H1 (cell line): ENCODE measurements around the gene OPALIN. TPM values are rescaled to one million over a fixed set of nuclear protein-coding genes. Genes with fewer than 3 reads are reported as not detected.

ENCODE experiments used
- CTCF ChIA-PET: fragments of 300-600 bp; sonication (Branson Sonifier 250); formaldehyde crosslinking; loops from one replicate; lab custom pipeline; 2021; ENCODE audit not compliant: partially characterized antibody; lab: Charles Lee
- POLR2A ChIA-PET: fragments of 300-600 bp; sonication (Branson Sonifier 250); formaldehyde crosslinking; loops from one replicate; lab custom pipeline; 2021; ENCODE audit warnings: inconsistent platforms; ENCODE audit not compliant: partially characterized antibody; lab: Charles Lee
- DNase-seq, 2 experiments: peaks; one replicate each; pipeline versions ENCODE4 v3.0.0 to v3.0.0-alpha.2; 2010 to 2022; ENCODE audit warnings: low spot score in 2 of 2, low read depth in 1 of 2, mixed read lengths in 1 of 2
- FAIRE-seq: peaks from 2 replicates; lab custom pipeline; 2011; peaks lifted over from hg19 to GRCh38; lab: Jason Lieb, UNC
- H2AFZ ChIP-seq: 2 replicates; pipeline ENCODE4 v1.8.1; 2012; ENCODE audit warnings: low read length, inconsistent platforms
- H2AK5ac ChIP-seq: 2 replicates; pipeline ENCODE4 v1.6.1; 2013; ENCODE audit warnings: low read depth, low read length
- H2BK120ac ChIP-seq: replicated peaks from 2 replicates; pipeline ENCODE3; 2013; ENCODE audit warnings: low read depth, low read length, inconsistent platforms
- H2BK12ac ChIP-seq: 2 replicates; pipeline ENCODE4 v1.6.1; 2013; ENCODE audit warnings: low read depth, low read length
- H2BK15ac ChIP-seq: 2 replicates; pipeline ENCODE4 v1.6.1; 2013; ENCODE audit warnings: low read length
- H2BK20ac ChIP-seq: 2 replicates; pipeline ENCODE4 v1.6.1; 2013; ENCODE audit warnings: low read length
- H2BK5ac ChIP-seq: 2 replicates; pipeline ENCODE4 v1.6.1; 2013; ENCODE audit warnings: low read depth, low read length
- H3K14ac ChIP-seq: 2 replicates; pipeline ENCODE4 v1.6.1; 2013; ENCODE audit warnings: inconsistent platforms; ENCODE audit not compliant: insufficient read length
- H3K18ac ChIP-seq: 2 replicates; pipeline ENCODE4 v1.6.1; 2013; ENCODE audit warnings: low read length; ENCODE audit errors: extremely low read depth
- H3K23ac ChIP-seq: 2 replicates; pipeline ENCODE4 v1.6.1; 2013; ENCODE audit warnings: inconsistent platforms; ENCODE audit not compliant: insufficient read length
- H3K23me2 ChIP-seq: 2 replicates; pipeline ENCODE4 v1.6.1; 2013; ENCODE audit warnings: low read depth, low read length
- H3K27ac ChIP-seq: 2 replicates; pipeline ENCODE4 v1.6.1; 2011; ENCODE audit warnings: low read depth, low read length, inconsistent platforms
- H3K27me3 ChIP-seq, 4 experiments: replicated peaks in 1 of 4; 1 replicate in 1 of 4; 2 replicates in 3 of 4; pipeline versions ENCODE4 v1.6.1 to v1.8.1; 2011 to 2013; ENCODE audit warnings: low read length in 3 of 4, mild to moderate bottlenecking in 3 of 4, inconsistent platforms in 2 of 4, mixed read lengths in 2 of 4, moderate library complexity in 1 of 4; ENCODE audit not compliant: control insufficient read depth in 3 of 4, insufficient read depth in 3 of 4; ENCODE audit errors: extremely low read depth in 1 of 4
- H3K36me3 ChIP-seq, 4 experiments: 2 replicates each; pipeline versions ENCODE4 v1.6.1 to v1.8.1; 2011 to 2013; ENCODE audit warnings: mild to moderate bottlenecking in 4 of 4, low read length in 3 of 4, moderate library complexity in 2 of 4, control low read depth in 1 of 4, inconsistent platforms in 1 of 4; ENCODE audit not compliant: insufficient read depth in 4 of 4, control insufficient read depth in 2 of 4
- H3K4ac ChIP-seq: replicated peaks from 2 replicates; pipeline ENCODE3; 2013; ENCODE audit warnings: low read length, low read depth, mixed read lengths, inconsistent platforms; ENCODE audit not compliant: insufficient read length
- H3K4me1 ChIP-seq, 4 experiments: replicated peaks in 1 of 4; 1 replicate in 1 of 4; 2 replicates in 3 of 4; pipeline versions ENCODE4 v1.6.1 to v1.8.1; 2011 to 2013; ENCODE audit warnings: low read length in 3 of 4, inconsistent platforms in 2 of 4, mixed read lengths in 1 of 4; ENCODE audit not compliant: insufficient read depth in 4 of 4, control insufficient read depth in 3 of 4
- H3K4me2 ChIP-seq, 2 experiments: 2 replicates each; pipeline versions ENCODE4 v1.6.1 to v1.8.1; 2011 to 2013; ENCODE audit warnings: low read depth in 2 of 2, low read length in 2 of 2, control low read depth in 1 of 2, inconsistent platforms in 1 of 2, mild to moderate bottlenecking in 1 of 2; ENCODE audit not compliant: insufficient read depth in 1 of 2
- H3K4me3 ChIP-seq, 4 experiments: fragments of 200-600, 300-600 bp in 1 of 4; sonication (generic), shearing (Covaris generic), sonication (Bioruptor Twin) in 1 of 4; 2 replicates each; pipeline versions ENCODE4 v1.5.1 to v1.8.1; 2011 to 2016; ENCODE audit warnings: low read length in 4 of 4, low read depth in 3 of 4, control low read depth in 2 of 4, inconsistent platforms in 2 of 4, mild to moderate bottlenecking in 2 of 4, mixed read lengths in 1 of 4, moderate library complexity in 1 of 4; ENCODE audit not compliant: insufficient read depth in 2 of 4; ENCODE audit errors: extremely low read depth in 1 of 4
- H3K56ac ChIP-seq: replicated peaks from 2 replicates; pipeline ENCODE3; 2013; ENCODE audit warnings: low read depth, mild to moderate bottlenecking, mixed read lengths, low read length, inconsistent platforms; ENCODE audit not compliant: insufficient read length
- H3K79me1 ChIP-seq: 2 replicates; pipeline ENCODE4 v1.6.1; 2013; ENCODE audit warnings: low read depth, low read length, control low read depth
- H3K79me2 ChIP-seq, 2 experiments: 2 replicates each; pipeline versions ENCODE4 v1.6.1 to v1.8.1; 2012 to 2013; ENCODE audit warnings: low read length in 2 of 2, mild to moderate bottlenecking in 2 of 2, inconsistent platforms in 1 of 2; ENCODE audit not compliant: insufficient read depth in 2 of 2, control insufficient read depth in 1 of 2
- H3K9ac ChIP-seq, 4 experiments: replicated peaks in 1 of 4; 1 replicate in 1 of 4; 2 replicates in 3 of 4; pipeline versions ENCODE4 v1.6.1 to v1.8.1; 2011 to 2013; ENCODE audit warnings: low read depth in 3 of 4, low read length in 3 of 4, control low read depth in 2 of 4, mild to moderate bottlenecking in 2 of 4, moderate library complexity in 2 of 4, inconsistent platforms in 1 of 4; ENCODE audit errors: extremely low read depth in 1 of 4
- H3K9me3 ChIP-seq, 2 experiments: 2 replicates each; pipeline versions ENCODE4 v1.6.1 to v1.8.1; 2012 to 2013; ENCODE audit warnings: mild to moderate bottlenecking in 2 of 2, moderate library complexity in 2 of 2, control low read depth in 1 of 2, inconsistent platforms in 1 of 2, low read depth in 1 of 2, low read length in 1 of 2, mixed read lengths in 1 of 2; ENCODE audit not compliant: insufficient read depth in 2 of 2
- H4K20me1 ChIP-seq, 2 experiments: replicated peaks in 1 of 2; 2 replicates each; pipeline versions ENCODE3 to v1.8.1; 2011 to 2013; ENCODE audit warnings: inconsistent platforms in 2 of 2, low read length in 2 of 2, mild to moderate bottlenecking in 1 of 2; ENCODE audit not compliant: insufficient read depth in 2 of 2, control insufficient read depth in 1 of 2
- H4K5ac ChIP-seq: 2 replicates; pipeline ENCODE4 v1.6.1; 2013; ENCODE audit warnings: low read length, low read depth, mixed read lengths, inconsistent platforms; ENCODE audit not compliant: insufficient read length
- H4K8ac ChIP-seq: 2 replicates; pipeline ENCODE4 v1.8.0; 2013; ENCODE audit warnings: mild to moderate bottlenecking, moderate library complexity, low read length, inconsistent platforms; ENCODE audit not compliant: insufficient read depth; ENCODE audit errors: extremely low read depth
- H4K91ac ChIP-seq: replicated peaks from 2 replicates; pipeline ENCODE3; 2013; ENCODE audit warnings: low read length, mixed read lengths, inconsistent platforms; ENCODE audit not compliant: insufficient read length
- BRCA1 ChIP-seq: IDR thresholded peaks from 2 replicates; pipeline ENCODE4 v1.6.1; 2012; ENCODE audit warnings: low read depth, low read length, improper control_type of control experiment
- CTBP2 ChIP-seq: IDR thresholded peaks from 2 replicates; pipeline ENCODE4 v1.7.0; 2011; ENCODE audit warnings: borderline replicate concordance, mild to moderate bottlenecking, moderate library complexity, mixed read lengths, low read length; ENCODE audit not compliant: insufficient read depth, insufficient read length
- EGR1 ChIP-seq: IDR thresholded peaks from 2 replicates; pipeline ENCODE4 v1.6.1; 2011; ENCODE audit warnings: low read depth, low read length, borderline replicate concordance
- KDM1A ChIP-seq: fragments of 200-600, 300-600 bp; sonication (generic); IDR thresholded peaks from 2 replicates; pipeline ENCODE4 v1.7.1; 2016; ENCODE audit warnings: mild to moderate bottlenecking, low read length, borderline replicate concordance
- KDM4A ChIP-seq: IDR thresholded peaks from one replicate; pipeline ENCODE4 v1.7.1; 2012; ENCODE audit warnings: low read depth, mild to moderate bottlenecking, moderate library complexity, low read length, inconsistent platforms; ENCODE audit not compliant: severe bottlenecking
- KDM5A ChIP-seq: fragments of 200-600 bp; IDR thresholded peaks from 2 replicates; pipeline ENCODE4 v1.7.1; 2012; ENCODE audit warnings: mild to moderate bottlenecking, low read length, inconsistent platforms, mixed read lengths
- SRF ChIP-seq: IDR thresholded peaks from 2 replicates; pipeline ENCODE4 v1.6.1; 2011; ENCODE audit warnings: mild to moderate bottlenecking, low read depth, low read length, moderate library complexity
- TBP ChIP-seq: IDR thresholded peaks from 2 replicates; pipeline ENCODE4 v1.6.1; 2011; ENCODE audit warnings: low read depth, low read length, improper control_type of control experiment
- YY1 ChIP-seq: IDR thresholded peaks from 2 replicates; pipeline ENCODE4 v1.6.1; 2011; ENCODE audit warnings: low read depth, mild to moderate bottlenecking, low read length
- WGBS, 2 experiments: shearing (Covaris generic) in 1 of 2; methylation state at CpG; one replicate each; pipeline versions ENCODE4 v1.1.6 to v1.1.7; 2013 to 2015; ENCODE audit warnings: low lambda C conversion rate in 2 of 2, mixed read lengths in 2 of 2, inconsistent platforms in 1 of 2, low coverage in 1 of 2, missing lambda C conversion rate in 1 of 2; ENCODE audit not compliant: insufficient replicate concordance in 2 of 2, insufficient coverage in 1 of 2, insufficient read length in 1 of 2; ENCODE audit errors: extremely low coverage in 1 of 2, missing lambda C conversion rate in 1 of 2; 5-methylcytosine and 5-hydroxymethylcytosine counted together
- polyA plus RNA-seq, 7 experiments: library from polyadenylated mRNA; depleted of rRNA in 3 of 7; stranded (reverse) in 5 of 7; unstranded in 2 of 7; fragments of >200 nt in 5 of 7; fragments of 200-250 nt in 2 of 7; gene quantifications; 1 replicate in 5 of 7; 2 replicates in 1 of 7; 4 replicates in 1 of 7; pipeline versions ENCODE4 v1.2.1 to v1.2.3, GENCODE V29; 2011 to 2013; ENCODE audit warnings: missing spikeins in 2 of 7, mixed read lengths in 2 of 7
- total RNA-seq: library from RNA; stranded (reverse); fragmentation: NEBNext Ultra II Directional; extraction: Animal tissue kit (Norgen Biotek cat#: 25700); gene quantifications from 2 replicates; pipeline ENCODE4 v1.2.1, GENCODE V29; 2021
- TF ChIP-seq, protein P1 (sequence below): IDR thresholded peaks from 2 replicates; pipeline ENCODE4 v1.6.1; 2012; ENCODE audit warnings: inconsistent platforms

The OPALIN gene
- total and polyA plus RNA-seq, 2 of the 8 experiments (the other 6 are each of a cell fraction or from before 2014, with no cell fraction given) = 0.03 TPM; not detected in 1

DNA sequence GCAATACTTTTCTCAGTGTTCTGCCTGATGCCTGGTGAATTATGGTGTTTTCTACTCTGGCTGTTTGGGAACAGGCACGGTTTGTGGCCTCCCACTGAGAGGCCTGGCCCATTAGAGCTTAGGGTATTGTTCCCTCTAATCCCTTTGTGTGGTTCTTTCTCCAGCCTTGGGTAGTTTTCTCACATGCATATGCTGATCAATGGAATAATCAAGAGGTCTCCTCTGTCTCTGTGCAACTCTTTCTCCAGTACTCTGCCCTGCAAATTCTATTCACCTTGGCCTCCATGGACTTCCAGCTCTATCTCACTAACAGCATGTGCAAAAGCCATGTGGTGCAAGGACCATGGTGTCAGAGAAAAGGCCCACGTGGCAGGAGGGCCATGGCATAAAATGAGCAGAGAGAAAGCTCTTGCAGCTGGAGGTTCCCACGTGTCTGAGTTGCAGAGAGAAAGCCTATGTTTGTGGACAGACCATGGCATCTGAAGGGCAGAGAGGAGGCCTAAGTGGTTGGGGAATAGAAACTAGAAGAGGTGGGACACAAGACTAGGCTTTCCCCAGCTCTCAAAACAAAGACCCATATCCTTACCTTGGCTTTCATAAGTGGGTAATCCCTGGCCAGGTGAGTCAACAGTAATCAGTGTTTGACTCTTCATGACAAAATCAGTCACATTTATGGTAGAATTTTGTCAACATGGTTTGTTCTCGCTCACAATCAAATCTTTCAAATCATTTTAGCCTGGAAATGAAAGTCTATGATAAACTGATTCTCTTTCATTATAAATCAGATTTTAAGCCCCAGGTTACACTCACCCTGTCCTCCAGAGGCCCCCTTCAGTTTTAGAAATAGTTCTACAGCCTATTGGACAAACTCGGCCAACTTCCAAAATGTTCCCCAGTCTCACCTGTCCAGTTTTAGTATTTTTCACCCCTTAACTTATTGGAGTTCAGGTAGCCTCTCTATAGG lies 17.3 kb downstream of the OPALIN start:
- no peak overlapping the region for H3K23ac ChIP-seq
- peak overlapping the region; percentile 43; the same call in 1 of the 2 replicates for H2BK20ac ChIP-seq
- no peak overlapping the region for H4K8ac ChIP-seq
- peaks cover 0 to 3% (median 0%) of the 10 kb centered on the region in 4 experiments; a peak in 1 of 8 replicates for H3K36me3 ChIP-seq
- H2BK5ac ChIP-seq = peak overlapping the region; percentile 46; the same call in 1 of the 2 replicates
- no peak overlapping the region for H3K27ac ChIP-seq
- H3K4ac ChIP-seq = peak overlapping the region; percentile 3
- H2AFZ ChIP-seq = no peak overlapping the region
- H3K27me3 ChIP-seq = peaks cover 0 to 1% (median 0%) of the 10 kb centered on the region in 4 experiments; a peak in 1 of 7 replicates
- H2AK5ac ChIP-seq = 0 out of 2 replicates have a peak overlapping the region, but pooled peaks have one; percentile 47
- ChIA-PET CTCF (interaction anchor here (0.7 to 9.0 kb wide), 34 partner anchors 8 to 375 kb away, joined by 3 to 197 read pairs (median 3); partner anchors contain the start of genes BLNK, OPALIN and TLL2), POLR2A (no interaction called here)
- peaks cover 0 to 14% (median 10%) of the 10 kb centered on the region in 4 experiments; a peak in 6 of 7 replicates for H3K4me1 ChIP-seq
- no peak overlapping the region for H3K9ac ChIP-seq
- DNase-seq (peak in 1 of 2 experiments; percentile 44), FAIRE-seq (peak; percentile 92)
- H3K79me1 ChIP-seq = no peaks in the 10 kb centered on the region
- 51% methylated on average over 5 of the region's 5 CpGs; no CpG with 5 or more reads in 1 of the 2 experiments for WGBS, 2 experiments
- peak overlapping the region; percentile 36; the same call in 1 of the 2 replicates for H3K18ac ChIP-seq
- no peak overlapping the region for H3K14ac ChIP-seq
- no peak overlapping the region for H2BK15ac ChIP-seq
- no peak overlapping the region; a peak in 1 of 4 replicates for H3K4me2 ChIP-seq
- H3K79me2 ChIP-seq = no peaks in the 10 kb centered on the region
- no peak overlapping the region for H3K56ac ChIP-seq
- H3K4me3 ChIP-seq = no peak overlapping the region
- no peaks in the 10 kb centered on the region for H3K23me2 ChIP-seq
- H2BK120ac ChIP-seq = peak overlapping the region; percentile 94
- no peaks in the 10 kb centered on the region for H4K20me1 ChIP-seq
- peak overlapping the region; percentile 94; the same call in 1 of the 2 replicates for H2BK12ac ChIP-seq
- H4K5ac ChIP-seq = no peak overlapping the region
- H4K91ac ChIP-seq = peak overlapping the region; percentile 31
- H3K9me3 ChIP-seq = peaks cover 8 to 10% of the 10 kb centered on the region in 2 experiments
- no peak for TF ChIP-seq TBP
- TF ChIP-seq KDM4A = no peak
- no peak for TF ChIP-seq EGR1
- no peak for TF ChIP-seq SRF
- TF ChIP-seq YY1 = no peak
- TF ChIP-seq KDM5A = no peak
- TF ChIP-seq, protein P1, sequence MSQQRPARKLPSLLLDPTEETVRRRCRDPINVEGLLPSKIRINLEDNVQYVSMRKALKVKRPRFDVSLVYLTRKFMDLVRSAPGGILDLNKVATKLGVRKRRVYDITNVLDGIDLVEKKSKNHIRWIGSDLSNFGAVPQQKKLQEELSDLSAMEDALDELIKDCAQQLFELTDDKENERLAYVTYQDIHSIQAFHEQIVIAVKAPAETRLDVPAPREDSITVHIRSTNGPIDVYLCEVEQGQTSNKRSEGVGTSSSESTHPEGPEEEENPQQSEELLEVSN = peak; percentile 36
- TF ChIP-seq BRCA1 = no peak
- TF ChIP-seq CTBP2 = no peak
- peak; percentile 96 for TF ChIP-seq KDM1A
